OCI-LY7 (cell line): ENCODE data around the gene UGT2B15.

ENCODE experiments used
- CTCF ChIP-seq: fragments of 200-600 bp; sonication (generic); conservative IDR thresholded peaks from 2 replicates; pipeline ENCODE4 v1.5.1; 2014; ENCODE audit warnings: mild to moderate bottlenecking, antibody characterized with exemption, low read length, moderate library complexity, mixed read lengths
- EZH2phosphoT487 ChIP-seq: fragments of 200-600 bp; sonication (generic); IDR thresholded peaks from 2 replicates; pipeline ENCODE4 v1.6.1; 2018; ENCODE audit warnings: low read depth, borderline replicate concordance, mild to moderate bottlenecking, mixed run types, antibody characterized with exemption, low read length, moderate library complexity, mixed read lengths

- TF ChIP-seq CTCF (no peak), EZH2phosphoT487 (no peak)
Observed at GRCh38 chr4:68655764-68656444, 14.5 kb downstream of the UGT2B15 start.
